GM06990 (cell line): Measurements from ENCODE around the gene PCSK7.
A peak's percentile ranks its signal among the peaks of the same experiment; 100 is the strongest.

Experiments
- DNase-seq: peaks from one replicate; pipeline ENCODE4 v3.0.0-alpha.2; 2011; ENCODE audit not compliant: insufficient read length; ENCODE audit errors: extremely low read depth
- H3K27me3 ChIP-seq: replicated peaks from 2 replicates; pipeline ENCODE4 v1.6.0; 2011; ENCODE audit warnings: low read length; ENCODE audit not compliant: control insufficient read depth, insufficient read depth
- H3K36me3 ChIP-seq: 2 replicates; pipeline ENCODE4 v1.5.1; 2011; ENCODE audit warnings: low read length; ENCODE audit not compliant: control insufficient read depth, insufficient read depth
- H3K4me3 ChIP-seq: replicated peaks from 2 replicates; pipeline ENCODE4 v1.5.1; 2011; ENCODE audit warnings: low read depth, mild to moderate bottlenecking, control low read depth, low read length
- CTCF ChIP-seq: IDR thresholded peaks from 2 replicates; pipeline ENCODE4 v1.5.1; 2011; ENCODE audit warnings: low read length, control low read depth, mild to moderate bottlenecking, inconsistent platforms; ENCODE audit not compliant: insufficient read depth, poor library complexity, severe bottlenecking

The PCSK7 gene

DNA sequence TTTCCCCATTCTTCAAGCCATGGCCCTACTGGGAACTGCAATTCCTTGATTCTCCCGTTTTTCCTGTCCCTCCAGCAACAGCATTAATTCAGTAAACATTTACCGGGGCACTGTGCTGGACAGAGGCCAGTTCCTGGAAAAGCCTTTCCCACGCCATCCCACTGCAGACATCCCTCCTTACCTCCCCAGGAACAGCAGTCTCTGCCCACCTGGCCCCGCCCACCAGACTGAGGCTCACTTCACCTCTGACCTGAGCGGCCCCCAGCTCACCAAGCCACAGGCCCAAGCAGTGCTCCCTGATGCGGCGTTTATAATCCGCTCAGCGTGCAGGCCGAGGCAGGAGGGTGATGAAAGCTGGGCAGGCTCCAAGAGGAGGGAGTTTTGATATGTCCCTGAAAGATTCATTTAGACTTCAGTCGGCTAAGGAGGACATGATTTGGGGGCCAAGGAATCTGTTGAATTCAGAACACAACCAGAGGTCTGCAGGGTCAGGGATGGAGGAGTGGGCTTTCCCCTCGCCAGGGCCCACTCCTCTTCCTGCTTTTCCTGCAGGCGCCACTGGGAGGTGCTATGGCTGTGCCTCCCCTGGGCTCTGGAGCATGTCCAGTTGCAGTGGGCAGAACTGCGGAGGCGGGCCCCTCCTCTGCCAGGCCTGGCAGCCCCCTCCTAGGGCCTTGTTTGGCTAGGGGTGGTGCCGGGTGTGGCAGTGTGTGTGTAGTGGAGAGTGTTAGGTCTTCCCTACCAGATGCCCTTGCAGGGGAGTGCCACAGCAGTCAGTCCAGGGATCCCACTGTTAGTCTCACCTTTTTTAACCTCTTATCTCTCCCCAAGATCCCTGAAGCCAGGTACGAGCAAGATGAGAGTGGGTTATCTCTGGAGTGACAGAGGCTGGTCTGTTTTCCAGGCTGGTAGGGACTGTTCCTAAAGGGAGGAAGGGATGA lies 34.1 kb downstream of the PCSK7 start:
- H3K36me3 ChIP-seq = peaks cover 8% of the 10 kb centered on the region
- H3K4me3 ChIP-seq = no peak overlapping the region
- TF ChIP-seq CTCF = peak; percentile 19
- no peaks in the 10 kb centered on the region for H3K27me3 ChIP-seq
- no peak for DNase-seq

- H3K4me3 ChIP-seq = no peak overlapping the region
- peaks cover 12% of the 10 kb centered on the region for H3K36me3 ChIP-seq
- H3K27me3 ChIP-seq = no peaks in the 10 kb centered on the region
- DNase-seq = no peak
- TF ChIP-seq CTCF = no peak
Measured at GRCh38 chr11:117197006-117197405, 34.9 kb downstream of the PCSK7 start.

DNA sequence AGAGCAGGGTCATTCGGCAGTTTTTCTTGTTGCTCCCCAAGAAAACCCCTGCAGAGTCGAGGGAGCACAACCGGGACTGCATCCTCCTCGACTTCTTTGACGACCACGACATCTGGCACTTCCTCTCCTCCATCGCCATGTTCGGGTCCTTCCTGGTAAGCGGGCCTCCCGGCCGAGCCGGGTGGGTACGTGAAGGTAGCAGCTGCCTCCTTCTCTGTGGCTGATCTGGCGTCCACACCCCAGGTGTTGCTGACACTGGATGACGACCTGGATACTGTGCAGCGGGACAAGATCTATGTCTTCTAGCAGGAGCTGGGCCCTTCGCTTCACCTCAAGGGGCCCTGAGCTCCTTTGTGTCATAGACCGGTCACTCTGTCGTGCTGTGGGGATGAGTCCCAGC lies 36.1 kb downstream of the PCSK7 start:
- Histone ChIP-seq H3K36me3 (peaks cover 17% of the 10 kb centered on the region), H3K4me3 (no peak overlapping the region), H3K27me3 (no peaks in the 10 kb centered on the region)
- no peak for DNase-seq
- TF ChIP-seq CTCF = no peak

DNA sequence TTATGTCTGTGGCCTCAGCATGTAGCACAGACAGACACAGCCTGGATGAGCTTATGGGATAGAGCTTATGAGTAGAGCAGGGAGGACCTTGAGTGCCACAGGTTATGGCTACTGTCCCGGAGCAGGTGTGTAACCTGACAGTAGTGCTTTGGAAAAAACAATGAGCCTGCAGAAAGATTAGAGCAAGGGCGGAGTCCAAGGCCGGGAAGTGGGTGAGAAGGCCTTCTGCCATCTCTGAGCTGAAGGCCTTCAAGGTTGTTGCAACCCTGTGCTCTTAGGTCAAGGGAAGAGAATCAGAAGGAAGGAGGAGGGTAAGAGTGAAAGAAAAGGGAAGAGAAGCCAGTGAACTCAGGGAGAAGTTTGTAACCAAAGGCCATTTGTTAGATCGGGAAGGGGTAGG lies 36.6 kb downstream of the PCSK7 start:
- DNase-seq = no peak
- no peak overlapping the region for H3K4me3 ChIP-seq
- no peaks in the 10 kb centered on the region for H3K27me3 ChIP-seq
- no peak for TF ChIP-seq CTCF
- H3K36me3 ChIP-seq = peaks cover 21% of the 10 kb centered on the region

DNA sequence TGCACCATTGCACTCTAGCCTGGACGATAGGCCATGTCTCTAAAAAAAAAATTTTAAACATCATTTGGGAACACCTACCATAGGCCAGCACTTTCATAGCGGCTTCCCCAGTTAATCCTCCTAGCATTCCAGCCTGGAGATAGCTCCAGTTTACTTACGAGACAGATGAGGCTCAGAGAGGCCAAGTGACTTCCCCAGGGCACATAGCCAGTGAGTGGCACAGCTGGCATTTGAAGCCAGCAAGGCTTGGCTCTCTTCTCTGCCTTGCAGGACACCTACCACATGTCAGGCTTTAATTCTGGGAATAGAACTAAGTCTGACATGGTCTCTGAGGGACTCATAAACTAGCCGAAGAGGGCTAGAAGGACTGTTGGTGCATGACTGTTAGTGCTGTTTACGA lies 37.6 kb downstream of the PCSK7 start:
- peaks cover 23% of the 10 kb centered on the region for H3K36me3 ChIP-seq
- H3K4me3 ChIP-seq = no peak overlapping the region
- no peak for TF ChIP-seq CTCF
- no peak for DNase-seq
- H3K27me3 ChIP-seq = no peaks in the 10 kb centered on the region
